Right renal pelvis (tissue), 4 donors: Measurements from ENCODE around the gene CLDN5. TPM values are rescaled to one million over a fixed set of nuclear protein-coding genes. Genes with fewer than 3 reads are reported as not detected.

Source experiments
- DNase-seq, 4 donors: peaks; one replicate each; pipeline ENCODE4 v3.0.0-alpha.2; 2013; ENCODE audit warnings: low read depth in 4 of 4, low spot score in 3 of 4, missing footprints in 1 of 4
- polyA plus RNA-seq, 4 donors: library from polyadenylated mRNA; unstranded; fragments of 120-200 nt; gene quantifications; one replicate each; pipeline ENCODE4 v1.2.1, GENCODE V29; 2013; ENCODE audit not compliant: insufficient read length in 4 of 4

CLDN5 gene
- polyA plus RNA-seq, 4 donors = 24.1 to 51.9 (median 26.2) TPM

DNA sequence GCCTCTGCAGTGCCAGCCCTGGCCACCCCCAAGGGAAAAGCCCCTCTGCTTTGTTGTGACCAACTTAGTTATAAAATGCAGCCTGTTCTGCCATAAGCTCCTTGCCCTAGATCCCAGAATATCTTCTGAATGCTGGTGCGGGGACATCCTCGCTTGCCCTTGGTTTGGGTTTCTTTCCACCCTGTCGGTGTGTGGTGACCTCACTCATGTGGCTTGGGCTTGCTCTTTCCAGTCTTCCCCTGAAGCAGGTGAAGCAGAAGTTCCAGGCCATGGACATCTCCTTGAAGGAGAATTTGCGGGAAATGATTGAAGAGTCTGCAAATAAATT lies 16.7 kb downstream of the CLDN5 start:
- no peak for DNase-seq

DNA sequence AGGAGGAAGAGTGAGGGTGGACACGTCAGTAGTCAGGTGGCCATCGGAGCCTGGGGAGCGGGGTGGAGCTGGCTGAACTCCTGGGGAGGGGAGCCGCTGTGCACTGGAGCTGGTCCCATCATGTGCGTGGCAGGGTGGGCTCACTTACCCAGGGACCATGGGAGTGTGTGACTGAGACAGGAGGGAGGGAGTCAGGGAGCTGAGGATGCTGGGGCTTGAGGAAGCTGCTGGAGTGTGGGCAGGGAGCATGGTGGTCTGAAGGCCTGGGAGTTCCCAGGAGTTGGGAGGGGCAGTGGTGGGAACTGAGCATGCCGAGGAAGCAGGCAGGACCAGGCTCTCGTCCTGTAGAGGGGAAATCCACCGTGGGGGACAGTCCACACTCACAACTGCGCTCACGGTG lies 18.0 kb downstream of the CLDN5 start:
- no peak for DNase-seq

- no peak for DNase-seq
Observed at GRCh38 chr22:19505735-19506126, 18.5 kb downstream of the CLDN5 start.

GRCh38 chr22:19504900-19505734 lies 19.1 kb downstream of the CLDN5 start:
- DNase-seq = no peak

GRCh38 chr22:19503869-19504268 lies 20.3 kb downstream of the CLDN5 start:
- no peak for DNase-seq

DNA sequence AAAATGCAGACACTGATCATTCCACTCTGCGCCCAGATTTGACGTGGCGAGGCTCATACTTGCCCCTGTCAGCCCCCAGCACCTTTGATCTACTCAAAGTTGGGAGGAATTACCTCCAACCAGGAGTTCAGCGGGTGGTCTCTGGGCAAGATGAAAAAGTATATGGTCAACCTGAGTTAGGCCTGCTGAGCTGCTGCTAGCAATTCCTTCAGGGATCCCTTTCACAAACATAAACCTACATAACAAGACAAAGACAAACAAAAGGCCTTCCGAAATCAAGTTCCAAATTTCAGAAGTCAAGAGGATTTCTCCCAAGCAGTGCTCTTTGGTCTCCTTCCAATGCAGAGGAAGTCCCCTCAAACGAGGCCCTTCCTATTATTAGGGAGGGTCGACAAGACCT lies 20.8 kb downstream of the CLDN5 start:
- DNase-seq = no peak

DNA sequence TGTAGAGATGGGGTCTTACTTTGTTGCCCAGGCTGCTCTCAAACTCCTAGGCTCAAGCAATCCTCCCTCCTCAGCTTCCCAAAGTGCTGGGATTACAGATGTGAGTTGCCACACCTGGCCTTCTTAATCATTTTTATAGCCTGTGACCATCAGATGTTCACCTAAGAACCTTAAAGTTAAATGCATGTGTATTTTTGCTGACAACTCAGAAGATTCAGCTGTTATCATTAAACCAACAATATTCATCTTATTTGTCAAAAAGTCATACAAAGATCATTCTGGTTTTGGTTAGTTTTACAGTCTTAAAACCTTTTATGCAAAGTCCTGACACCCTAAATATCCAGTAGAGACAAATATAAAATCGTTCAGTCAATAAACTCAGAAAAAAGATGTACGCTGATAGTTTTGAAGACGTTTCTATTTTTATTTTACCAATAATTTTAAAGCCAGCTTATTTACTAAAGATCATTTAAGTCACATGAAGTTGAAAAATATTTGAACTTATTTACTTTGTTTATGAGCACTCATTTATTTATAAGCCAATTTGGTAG lies 22.2 kb downstream of the CLDN5 start:
- no peak for DNase-seq

DNA sequence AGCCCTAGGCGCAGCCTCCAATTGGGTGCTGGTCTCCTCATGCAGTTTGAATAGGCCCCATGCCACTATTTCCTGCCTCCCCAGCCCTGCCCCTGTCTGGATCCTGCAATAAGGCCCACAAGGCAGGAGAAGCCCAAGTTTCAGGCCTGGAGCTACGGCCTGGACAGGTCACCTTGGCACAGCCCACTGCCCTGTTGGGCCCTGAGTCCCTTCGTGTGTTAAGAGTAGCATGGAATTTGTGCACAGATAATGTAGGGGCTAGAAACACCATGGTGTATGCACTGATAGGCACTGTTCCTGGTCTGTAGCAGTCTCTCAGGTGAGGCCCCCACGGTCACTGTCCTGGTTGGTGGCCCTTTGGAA lies 24.3 kb downstream of the CLDN5 start:
- no peak for DNase-seq

GRCh38 chr22:19499236-19499879 lies 24.9 kb downstream of the CLDN5 start:
- DNase-seq = no peak

DNA sequence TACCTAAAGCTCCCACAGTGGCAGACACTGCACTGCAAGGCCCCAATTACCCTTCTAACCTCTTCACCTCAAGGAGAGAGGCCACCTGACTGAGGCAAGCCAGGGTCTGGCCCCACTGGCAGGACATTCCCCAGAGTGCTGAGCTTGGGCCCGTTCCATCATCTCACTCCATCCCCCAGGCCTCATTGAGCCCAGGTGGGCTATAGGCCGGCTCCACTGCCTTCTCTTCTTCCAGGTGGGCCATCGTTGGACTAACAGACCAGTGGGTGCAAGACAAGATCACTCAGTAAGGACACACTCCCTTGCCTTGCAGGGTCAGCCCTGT lies 25.4 kb downstream of the CLDN5 start:
- DNase-seq = no peak

DNA sequence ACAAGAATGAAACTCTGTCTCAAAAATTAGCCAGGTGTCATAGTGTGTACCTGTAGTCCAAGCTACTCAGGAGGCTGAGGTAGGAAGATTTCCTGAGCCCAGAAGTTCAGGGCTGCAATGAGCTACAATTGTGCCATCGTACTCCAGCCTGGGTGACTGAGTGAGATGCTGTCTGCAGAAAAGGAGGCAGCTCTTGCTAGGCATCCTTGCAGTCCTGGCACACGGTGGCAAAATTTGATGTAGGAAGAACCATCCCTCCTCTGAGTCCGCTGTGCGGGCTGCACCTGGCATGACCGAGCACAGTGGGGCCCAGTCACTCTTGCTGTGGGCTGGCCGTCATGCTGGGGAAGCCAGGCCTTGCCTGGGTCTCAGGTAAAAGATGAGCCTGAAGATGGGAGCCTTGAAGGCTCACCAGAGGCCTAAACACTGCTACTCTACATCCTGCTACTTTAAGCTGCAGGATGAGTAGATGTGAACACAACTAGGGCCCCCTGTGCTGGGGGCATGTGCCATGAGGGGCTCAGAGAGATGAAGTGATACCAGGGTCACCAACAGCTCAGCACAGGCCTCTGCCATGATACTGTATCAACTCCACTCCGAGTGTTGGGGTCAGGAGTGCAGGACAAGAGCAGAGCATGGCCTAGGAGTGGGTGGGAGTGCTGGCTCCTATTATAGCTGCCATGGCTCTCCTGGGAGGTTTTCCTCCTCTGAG lies 25.9 kb downstream of the CLDN5 start:
- DNase-seq = no peak

GRCh38 chr22:19497245-19497644 lies 27.0 kb downstream of the CLDN5 start:
- no peak for DNase-seq

DNA sequence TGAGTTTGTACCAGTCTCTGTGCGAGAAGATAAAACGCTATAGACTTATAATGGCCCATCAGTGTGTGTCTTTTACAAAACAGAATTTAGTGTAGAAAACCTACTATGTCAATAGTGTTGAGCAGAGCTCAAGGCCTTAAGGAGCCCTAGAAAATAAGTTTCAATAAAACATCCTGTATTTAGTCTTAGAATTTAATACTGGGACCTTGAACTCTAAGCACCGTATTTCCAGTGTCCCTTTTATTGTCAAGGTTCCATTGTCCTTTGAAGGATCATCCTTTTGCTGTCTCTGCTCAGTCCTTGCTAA lies 27.9 kb downstream of the CLDN5 start:
- DNase-seq = no peak

GRCh38 chr22:19495562-19496323 lies 28.5 kb downstream of the CLDN5 start:
- DNase-seq = no peak

- no peak for DNase-seq
Observed at GRCh38 chr22:19494676-19495173, 29.5 kb downstream of the CLDN5 start.

GRCh38 chr22:19494001-19494560 lies 30.1 kb downstream of the CLDN5 start:
- DNase-seq = no peak

- no peak for DNase-seq
Observed at GRCh38 chr22:19492504-19493174, 31.6 kb downstream of the CLDN5 start.

- no peak for DNase-seq
Observed at GRCh38 chr22:19490628-19491230, 33.5 kb downstream of the CLDN5 start.
